Lung (tissue), 12 donors: ENCODE results near the gene SEC23A. TPM values are rescaled to one million over a fixed set of nuclear protein-coding genes. Genes with fewer than 3 reads are reported as not detected.
A peak's percentile ranks its signal among the peaks of the same experiment; 100 is the strongest.

Experiments used
- ATAC-seq: fragments of 200-7000 bp; cut with Tn5 transposase; one replicate; pipeline ENCODE4 v1.9.1; 2020; ENCODE audit warnings: moderate number of reproducible peaks; ENCODE audit not compliant: insufficient read depth, low FRiP score
- DNase-seq, 3 donors: peaks; one replicate each; pipeline ENCODE4 v3.0.0-alpha.2; 2013 to 2017
- H3K27ac ChIP-seq, 2 donors: one replicate each; pipeline ENCODE4 v1.5.1; 2013; ENCODE audit warnings: mild to moderate bottlenecking in 2 of 2, moderate library complexity in 2 of 2, control low read depth in 1 of 2, inconsistent platforms in 1 of 2, low read depth in 1 of 2, low read length in 1 of 2
- H3K27me3 ChIP-seq, 3 donors: one replicate each; pipeline ENCODE4 v1.5.1; 2013; ENCODE audit warnings: low read length in 2 of 3; ENCODE audit not compliant: control insufficient read depth in 3 of 3, insufficient read depth in 3 of 3
- H3K36me3 ChIP-seq, 4 donors: one replicate each; pipeline ENCODE4 v1.5.1; 2013; ENCODE audit warnings: low read length in 4 of 4, mild to moderate bottlenecking in 1 of 4, moderate library complexity in 1 of 4; ENCODE audit not compliant: control insufficient read depth in 4 of 4, insufficient read depth in 4 of 4
- H3K4me1 ChIP-seq, 5 donors: one replicate each; pipeline ENCODE4 v1.5.1; 2013; ENCODE audit warnings: low read length in 5 of 5, mild to moderate bottlenecking in 2 of 5, moderate library complexity in 1 of 5; ENCODE audit not compliant: control insufficient read depth in 5 of 5, insufficient read depth in 5 of 5
- H3K4me3 ChIP-seq: one replicate; pipeline ENCODE4 v1.5.1; 2013; ENCODE audit warnings: mild to moderate bottlenecking, control low read depth, moderate library complexity
- H3K9ac ChIP-seq, 2 donors: one replicate each; pipeline ENCODE4 v1.5.1; 2013; ENCODE audit warnings: low read length in 2 of 2, control low read depth in 1 of 2; ENCODE audit not compliant: insufficient read depth in 1 of 2
- H3K9me3 ChIP-seq, 4 donors: one replicate each; pipeline ENCODE4 v1.5.1; 2013; ENCODE audit warnings: low read length in 3 of 4, mild to moderate bottlenecking in 1 of 4, moderate library complexity in 1 of 4; ENCODE audit not compliant: control insufficient read depth in 4 of 4, insufficient read depth in 3 of 4
- WGBS, 2 donors: extraction: QIAGEN DNeasy Blood & Tissue Kit; methylation state at CpG; one replicate each; pipeline ENCODE4 v1.1.7; 2013; 5-methylcytosine and 5-hydroxymethylcytosine counted together
- polyA plus RNA-seq, 2 donors: library from polyadenylated mRNA; stranded (reverse); fragments of 200-250 nt; gene quantifications; one replicate each; pipeline ENCODE4 v1.2.1, GENCODE V29; 2013
- total RNA-seq, 2 donors: library from RNA; depleted of rRNA in 1 of 2; stranded (reverse); fragments of >200 nt in 1 of 2; gene quantifications; one replicate each; pipeline ENCODE4 v1.2.1, GENCODE V29; 2014 to 2021
- TF ChIP-seq, protein P1 (sequence below): IDR thresholded peaks from 2 replicates; pipeline ENCODE4 v1.5.1; 2012; ENCODE audit warnings: mild to moderate bottlenecking; ENCODE audit errors: control extremely low read depth, extremely low read depth
- donor health status: control.
- donor health status: control.
- donor health status: Bipolar disorder and iron deficiency.
- donor health status: healthy.
- donor health status: DM: yes; HTN: yes; CAD: no.

Gene SEC23A
- total and polyA plus RNA-seq, 4 donors = 10.6 to 78.9 (median 37.1) TPM

DNA sequence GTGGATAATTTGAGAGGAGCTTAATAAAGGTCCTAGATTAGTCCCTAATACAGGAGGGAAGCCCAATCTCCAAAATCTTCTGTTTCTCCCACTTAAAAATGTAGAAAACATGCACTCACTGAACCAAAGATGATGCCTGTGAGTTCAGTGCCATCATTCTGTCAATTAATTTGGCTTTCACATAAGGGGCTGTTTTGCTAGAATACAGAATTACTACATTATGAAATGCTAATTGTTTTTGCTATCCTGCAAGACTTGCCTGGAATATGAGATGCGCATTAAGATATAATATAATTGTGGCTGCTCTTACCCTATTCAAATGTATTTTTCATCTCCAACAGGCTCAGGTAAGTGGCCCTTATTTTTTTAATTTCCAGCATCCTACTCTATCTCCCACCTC, 111.7 kb downstream of the SEC23A start:
- ATAC-seq (no peak), DNase-seq (no peak)

DNA sequence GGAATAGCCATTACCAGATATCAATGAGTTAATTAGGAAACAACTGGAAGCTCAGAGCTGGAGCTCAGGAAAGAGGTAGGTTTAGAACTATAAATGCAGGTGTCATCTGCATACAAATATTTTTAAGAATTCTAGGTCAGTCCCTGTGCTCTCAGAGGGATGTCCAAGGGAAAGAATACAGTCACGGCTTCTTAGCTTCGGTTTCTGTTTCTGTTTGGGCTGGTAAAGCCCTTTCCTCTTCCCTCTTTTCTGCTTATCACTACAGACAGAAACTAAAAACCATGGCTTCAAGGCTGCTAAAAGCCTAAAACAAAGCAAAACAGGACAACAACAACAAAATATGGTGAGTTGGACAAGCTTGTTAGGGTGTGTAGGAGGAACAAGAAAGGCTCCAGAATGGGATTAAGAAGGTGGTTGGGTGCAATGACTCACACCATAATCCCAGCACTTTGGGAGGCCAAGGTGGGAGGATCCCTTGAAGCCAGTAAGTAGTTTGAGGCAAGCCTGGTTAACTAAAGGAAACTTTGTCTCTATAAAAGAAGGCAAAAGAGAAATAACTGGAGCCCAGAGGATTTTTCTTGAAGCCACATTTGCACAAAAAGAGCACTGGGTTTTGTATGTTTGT, 113.0 kb downstream of the SEC23A start:
- H3K9ac ChIP-seq = no peak overlapping the region
- H3K36me3 ChIP-seq = no peaks in the 10 kb centered on the region
- H3K4me1 ChIP-seq = peaks cover 0 to 8% (median 3%) of the 10 kb centered on the region in 5 donors
- ATAC-seq (no peak), DNase-seq (no peak)
- H3K4me3 ChIP-seq = no peak overlapping the region
- TF ChIP-seq, protein P1, sequence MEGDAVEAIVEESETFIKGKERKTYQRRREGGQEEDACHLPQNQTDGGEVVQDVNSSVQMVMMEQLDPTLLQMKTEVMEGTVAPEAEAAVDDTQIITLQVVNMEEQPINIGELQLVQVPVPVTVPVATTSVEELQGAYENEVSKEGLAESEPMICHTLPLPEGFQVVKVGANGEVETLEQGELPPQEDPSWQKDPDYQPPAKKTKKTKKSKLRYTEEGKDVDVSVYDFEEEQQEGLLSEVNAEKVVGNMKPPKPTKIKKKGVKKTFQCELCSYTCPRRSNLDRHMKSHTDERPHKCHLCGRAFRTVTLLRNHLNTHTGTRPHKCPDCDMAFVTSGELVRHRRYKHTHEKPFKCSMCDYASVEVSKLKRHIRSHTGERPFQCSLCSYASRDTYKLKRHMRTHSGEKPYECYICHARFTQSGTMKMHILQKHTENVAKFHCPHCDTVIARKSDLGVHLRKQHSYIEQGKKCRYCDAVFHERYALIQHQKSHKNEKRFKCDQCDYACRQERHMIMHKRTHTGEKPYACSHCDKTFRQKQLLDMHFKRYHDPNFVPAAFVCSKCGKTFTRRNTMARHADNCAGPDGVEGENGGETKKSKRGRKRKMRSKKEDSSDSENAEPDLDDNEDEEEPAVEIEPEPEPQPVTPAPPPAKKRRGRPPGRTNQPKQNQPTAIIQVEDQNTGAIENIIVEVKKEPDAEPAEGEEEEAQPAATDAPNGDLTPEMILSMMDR = no peak
- H3K27me3 ChIP-seq = no peaks in the 10 kb centered on the region
- H3K9me3 ChIP-seq = no peaks in the 10 kb centered on the region
- 19 to 44% methylated on average over 2 of the region's 2 CpGs for WGBS, 2 donors
- H3K27ac ChIP-seq = peak overlapping the region in 1 of 2 donors; percentile 6

More for the DNA sequence above, 111.7 kb downstream of the SEC23A start:
- no peak overlapping the region for H3K9ac ChIP-seq
- WGBS, 2 donors = 97 to 100% methylated on average over 1 of the region's 1 CpG
- H3K27ac ChIP-seq = no peak overlapping the region
- no peak overlapping the region for H3K4me3 ChIP-seq
- H3K36me3 ChIP-seq = no peaks in the 10 kb centered on the region
- no peaks in the 10 kb centered on the region for H3K27me3 ChIP-seq
- H3K9me3 ChIP-seq = no peaks in the 10 kb centered on the region
- H3K4me1 ChIP-seq = peaks cover 0 to 10% (median 3%) of the 10 kb centered on the region in 5 donors
- TF ChIP-seq, protein P1 = no peak

DNA sequence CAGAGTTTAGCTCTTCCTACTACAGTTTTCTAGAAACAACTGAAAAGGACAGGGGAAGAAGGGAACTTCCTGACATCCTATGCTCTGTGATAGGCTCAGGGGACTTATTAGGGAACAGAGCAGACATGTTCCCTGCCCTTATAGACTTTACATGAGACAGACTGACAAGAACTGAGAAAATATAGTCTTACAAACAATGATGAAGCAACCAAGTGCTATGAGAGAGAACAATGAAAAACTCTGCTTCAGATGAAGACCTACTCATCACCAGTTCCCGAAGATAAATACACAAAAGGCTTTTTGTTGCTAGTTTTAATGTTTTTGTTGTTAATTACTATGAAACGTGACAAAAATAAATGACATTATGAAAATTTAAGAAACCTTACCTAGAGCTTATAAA, 115.3 kb downstream of the SEC23A start:
- Histone ChIP-seq H3K36me3 (no peaks in the 10 kb centered on the region), H3K4me1 (no peaks in the 10 kb centered on the region), H3K9ac (no peak overlapping the region), H3K4me3 (no peak overlapping the region), H3K27me3 (no peaks in the 10 kb centered on the region), H3K9me3 (no peaks in the 10 kb centered on the region), H3K27ac (no peak overlapping the region)
- no peak for ATAC-seq
- TF ChIP-seq, protein P1 = no peak
- DNase-seq = no peak
- 84 to 87% methylated on average over 2 of the region's 2 CpGs for WGBS, 2 donors

DNA sequence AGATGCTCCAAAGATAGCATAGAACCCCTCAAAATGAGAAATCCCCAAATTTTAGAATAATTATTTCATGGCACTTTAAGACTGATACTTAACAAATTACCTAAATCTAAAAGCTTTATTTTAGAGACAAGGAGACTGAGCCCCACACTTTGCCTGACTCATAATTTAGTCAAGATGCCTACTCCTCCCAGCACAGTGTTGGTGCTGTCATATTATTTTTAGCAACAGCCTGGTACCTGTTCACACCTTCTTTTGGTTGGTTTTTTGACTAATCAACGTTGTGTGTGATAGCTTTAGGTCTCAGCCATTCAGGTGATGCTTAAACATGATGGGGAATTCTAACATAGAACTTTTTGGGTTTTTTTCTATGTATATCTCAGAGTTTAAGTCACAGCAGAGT, 120.2 kb downstream of the SEC23A start:
- ATAC-seq (no peak), DNase-seq (no peak)
- Histone ChIP-seq H3K9ac (no peak overlapping the region), H3K4me1 (no peaks in the 10 kb centered on the region), H3K36me3 (no peaks in the 10 kb centered on the region), H3K27ac (no peak overlapping the region), H3K27me3 (no peaks in the 10 kb centered on the region), H3K9me3 (no peaks in the 10 kb centered on the region), H3K4me3 (no peak overlapping the region)
- 0% methylated on average over 1 of the region's 1 CpG for WGBS, 2 donors
- TF ChIP-seq, protein P1 = no peak
